Endothelial cell of umbilical vein (primary cell): ENCODE results near the gene PASK.

Source experiments
- EZH2 ChIP-seq: IDR thresholded peaks from 2 replicates; pipeline ENCODE4 v1.6.1; 2012; ENCODE audit warnings: borderline replicate concordance, low read depth, mild to moderate bottlenecking, moderate library complexity, low read length, inconsistent platforms; ENCODE audit not compliant: severe bottlenecking
- FOS ChIP-seq: IDR thresholded peaks from 2 replicates; pipeline ENCODE4 v1.6.1; 2011; ENCODE audit warnings: mild to moderate bottlenecking, low read length, moderate library complexity, borderline replicate concordance; ENCODE audit not compliant: insufficient read depth
- GATA2 ChIP-seq: IDR thresholded peaks from 2 replicates; pipeline ENCODE4 v1.7.0; 2011; ENCODE audit warnings: low read depth, mild to moderate bottlenecking, moderate library complexity, mixed read lengths, low read length; ENCODE audit not compliant: insufficient read length, insufficient read depth
- MYC ChIP-seq: IDR thresholded peaks from one replicate; pipeline ENCODE4 v1.6.1; 2011; ENCODE audit warnings: mild to moderate bottlenecking, low read depth, low read length
- POLR2A ChIP-seq: IDR thresholded peaks from 2 replicates; pipeline ENCODE4 v1.6.1; 2012; ENCODE audit warnings: low read depth, mild to moderate bottlenecking, control low read depth, low read length
- POLR2AphosphoS5 ChIP-seq: IDR thresholded peaks from 2 replicates; pipeline ENCODE4 v1.6.1; 2012; ENCODE audit warnings: low read depth, mild to moderate bottlenecking, control low read depth, low read length, moderate library complexity; ENCODE audit not compliant: insufficient read depth
- TF ChIP-seq, protein P1 (sequence below): IDR thresholded peaks from 2 replicates; pipeline ENCODE4 v1.6.1; 2011; ENCODE audit not compliant: insufficient read depth, insufficient read length
- TF ChIP-seq, protein P2 (sequence below), 2 donors: IDR thresholded peaks; 1 replicate in 1 of 2; 2 replicates in 1 of 2; pipeline ENCODE4 v1.5.1; 2011; ENCODE audit warnings: low read length in 2 of 2, mild to moderate bottlenecking in 2 of 2, moderate library complexity in 2 of 2, control low read depth in 1 of 2, inconsistent platforms in 1 of 2, low read depth in 1 of 2; ENCODE audit not compliant: insufficient read depth in 1 of 2; ENCODE audit errors: extremely low read depth in 1 of 2

DNA sequence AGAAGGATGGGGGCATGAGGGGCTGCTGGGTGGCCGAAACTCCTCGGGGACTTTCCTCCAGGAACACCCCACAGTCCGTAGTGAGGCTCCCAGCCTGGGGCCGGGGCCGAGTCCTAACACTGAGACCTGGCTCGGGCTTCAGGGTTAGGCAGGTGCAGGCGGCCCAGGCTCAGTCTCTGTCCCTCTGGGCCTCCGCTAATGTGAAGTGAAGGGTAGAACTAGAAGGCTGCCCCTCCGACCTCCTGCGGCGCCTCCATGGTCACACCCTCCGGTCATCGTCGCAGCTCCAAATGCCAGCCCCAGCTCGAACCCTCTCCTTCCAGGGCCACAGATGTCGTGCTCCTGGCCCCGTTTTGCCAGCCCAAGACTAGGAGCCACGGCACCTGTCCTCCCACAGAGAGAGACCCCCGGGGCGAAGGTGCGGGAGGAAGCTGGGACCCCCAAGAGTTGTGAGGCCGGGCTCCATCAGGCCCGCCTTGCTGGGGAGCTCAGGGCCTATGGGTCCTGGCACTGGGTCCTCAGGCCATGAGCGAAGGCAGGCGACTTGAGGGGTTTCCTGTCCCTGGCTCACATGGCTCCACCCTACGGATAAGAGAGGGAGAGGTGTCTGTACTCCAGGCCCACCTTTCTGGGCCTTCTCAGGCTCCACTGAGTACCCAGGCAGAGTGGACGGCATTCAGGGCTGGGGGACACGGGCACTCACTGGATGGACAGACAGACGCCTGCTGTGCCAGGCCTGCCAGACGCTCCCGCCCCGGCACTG is 40.0 kb upstream of the PASK start:
- TF ChIP-seq POLR2AphosphoS5 (no peak), GATA2 (no peak), MYC (no peak), EZH2 (no peak), POLR2A (no peak), FOS (no peak)
- TF ChIP-seq, protein P1, sequence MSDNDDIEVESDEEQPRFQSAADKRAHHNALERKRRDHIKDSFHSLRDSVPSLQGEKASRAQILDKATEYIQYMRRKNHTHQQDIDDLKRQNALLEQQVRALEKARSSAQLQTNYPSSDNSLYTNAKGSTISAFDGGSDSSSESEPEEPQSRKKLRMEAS: no peak
- TF ChIP-seq, protein P2, sequence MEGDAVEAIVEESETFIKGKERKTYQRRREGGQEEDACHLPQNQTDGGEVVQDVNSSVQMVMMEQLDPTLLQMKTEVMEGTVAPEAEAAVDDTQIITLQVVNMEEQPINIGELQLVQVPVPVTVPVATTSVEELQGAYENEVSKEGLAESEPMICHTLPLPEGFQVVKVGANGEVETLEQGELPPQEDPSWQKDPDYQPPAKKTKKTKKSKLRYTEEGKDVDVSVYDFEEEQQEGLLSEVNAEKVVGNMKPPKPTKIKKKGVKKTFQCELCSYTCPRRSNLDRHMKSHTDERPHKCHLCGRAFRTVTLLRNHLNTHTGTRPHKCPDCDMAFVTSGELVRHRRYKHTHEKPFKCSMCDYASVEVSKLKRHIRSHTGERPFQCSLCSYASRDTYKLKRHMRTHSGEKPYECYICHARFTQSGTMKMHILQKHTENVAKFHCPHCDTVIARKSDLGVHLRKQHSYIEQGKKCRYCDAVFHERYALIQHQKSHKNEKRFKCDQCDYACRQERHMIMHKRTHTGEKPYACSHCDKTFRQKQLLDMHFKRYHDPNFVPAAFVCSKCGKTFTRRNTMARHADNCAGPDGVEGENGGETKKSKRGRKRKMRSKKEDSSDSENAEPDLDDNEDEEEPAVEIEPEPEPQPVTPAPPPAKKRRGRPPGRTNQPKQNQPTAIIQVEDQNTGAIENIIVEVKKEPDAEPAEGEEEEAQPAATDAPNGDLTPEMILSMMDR (IDR thresholded peaks at IDR 0.05; ENCODE audit: extremely low read depth in 1 of 2, insufficient read depth in 1 of 2, low read depth in 1 of 2, low read length in 2 of 2): no peak
